SK-N-SH treated with all-trans-retinoic acid at 6 μM for 48 hours (cell line): Measurements from ENCODE around the gene ZFP64.

Experiments used
- ATAC-seq: fragments of 200-7000 bp; cut with Tn5 transposase; 3 replicates; pipeline ENCODE4 v1.9.1; 2020; ENCODE audit warnings: mild to moderate bottlenecking, moderate library complexity
- BACH2 ChIP-seq: fragments of 250-450 bp; sonication (Bioruptor Pico); IDR thresholded peaks from 2 replicates; pipeline ENCODE4 v1.9.0; 2021; ENCODE audit warnings: mild to moderate bottlenecking, borderline replicate concordance
- CREB5 ChIP-seq: fragments of 250-450 bp; sonication (Bioruptor Pico); IDR thresholded peaks from 2 replicates; pipeline ENCODE4 v1.5.1; 2020; ENCODE audit warnings: low read depth, mild to moderate bottlenecking, moderate library complexity
- CSDC2 ChIP-seq: fragments of 250-450 bp; sonication (Bioruptor Pico); IDR thresholded peaks from 2 replicates; pipeline ENCODE4 v1.5.0; 2020; ENCODE audit warnings: mild to moderate bottlenecking, moderate library complexity
- ESRRG ChIP-seq: fragments of 250-450 bp; sonication (Bioruptor Pico); IDR thresholded peaks from 2 replicates; pipeline ENCODE4 v1.6.1; 2021; ENCODE audit warnings: mild to moderate bottlenecking
- GLIS3 ChIP-seq: fragments of 250-450 bp; sonication (Bioruptor Pico); IDR thresholded peaks from 2 replicates; pipeline ENCODE4 v1.5.0; 2020; ENCODE audit warnings: mild to moderate bottlenecking, moderate library complexity
- ISL1 ChIP-seq: fragments of 250-450 bp; sonication (Bioruptor Pico); IDR thresholded peaks from 2 replicates; pipeline ENCODE4 v2.1.2; 2022; ENCODE audit warnings: mild to moderate bottlenecking, moderate library complexity
- OSR1 ChIP-seq: fragments of 250-450 bp; sonication (Bioruptor Pico); IDR thresholded peaks from 2 replicates; pipeline ENCODE4 v1.8.0; 2022; ENCODE audit warnings: moderate library complexity, mild to moderate bottlenecking, inconsistent platforms
- PATZ1 ChIP-seq: fragments of 250-450 bp; sonication (Bioruptor Pico); IDR thresholded peaks from 2 replicates; pipeline ENCODE4 v1.8.0; 2020; ENCODE audit warnings: mild to moderate bottlenecking, moderate library complexity, borderline replicate concordance
- POU6F1 ChIP-seq: fragments of 250-450 bp; sonication (Bioruptor Pico); IDR thresholded peaks from 2 replicates; pipeline ENCODE4 v1.8.0; 2021; ENCODE audit warnings: low read depth, mild to moderate bottlenecking, moderate library complexity, borderline replicate concordance
- PPARA ChIP-seq: fragments of 250-450 bp; sonication (Bioruptor Pico); IDR thresholded peaks from 2 replicates; pipeline ENCODE4 v1.5.0; 2020; ENCODE audit warnings: mild to moderate bottlenecking, borderline replicate concordance
- RARB ChIP-seq: fragments of 250-450 bp; sonication (Bioruptor Pico); IDR thresholded peaks from 2 replicates; pipeline ENCODE4 v1.8.0; 2021; ENCODE audit warnings: mild to moderate bottlenecking, moderate library complexity
- TCF4 ChIP-seq: fragments of 250-450 bp; sonication (Bioruptor Pico); IDR thresholded peaks from 2 replicates; pipeline ENCODE4 v1.8.0; 2021; ENCODE audit warnings: mild to moderate bottlenecking, moderate library complexity, borderline replicate concordance
- TOX ChIP-seq: fragments of 250-450 bp; sonication (Bioruptor Pico); IDR thresholded peaks from 2 replicates; pipeline ENCODE4 v1.8.0; 2021; ENCODE audit warnings: mild to moderate bottlenecking, moderate library complexity, borderline replicate concordance
- ZC3H10 ChIP-seq: fragments of 250-450 bp; sonication (Bioruptor Pico); IDR thresholded peaks from 2 replicates; pipeline ENCODE4 v1.5.1; 2021; ENCODE audit warnings: mild to moderate bottlenecking, moderate library complexity
- ZFP3 ChIP-seq: fragments of 250-450 bp; sonication (Bioruptor Pico); IDR thresholded peaks from 2 replicates; pipeline ENCODE4 v1.5.0; 2020; ENCODE audit warnings: mild to moderate bottlenecking, moderate library complexity
- ZFP30 ChIP-seq: fragments of 450-650 bp; formaldehyde crosslinking; IDR thresholded peaks from 2 replicates; pipeline ENCODE4 v1.5.0; 2022; ENCODE audit warnings: mild to moderate bottlenecking, moderate library complexity
- ZNF565 ChIP-seq: fragments of 450-650 bp; formaldehyde crosslinking; conservative IDR thresholded peaks from 2 replicates; pipeline ENCODE4 v1.5.0; 2020; ENCODE audit warnings: low read depth, mild to moderate bottlenecking, moderate library complexity
- ZNF70 ChIP-seq: fragments of 450-650 bp; formaldehyde crosslinking; IDR thresholded peaks from 2 replicates; pipeline ENCODE4 v1.5.0; 2020; ENCODE audit warnings: mild to moderate bottlenecking, moderate library complexity
- TF ChIP-seq, protein P1 (sequence below): fragments of 250-450 bp; sonication (Bioruptor Pico); IDR thresholded peaks from 2 replicates; pipeline ENCODE4 v1.5.1; 2021; ENCODE audit warnings: mild to moderate bottlenecking, moderate library complexity
- TF ChIP-seq, protein P2 (sequence below): fragments of 250-450 bp; sonication (Bioruptor Pico); IDR thresholded peaks from 2 replicates; pipeline ENCODE4 v1.5.0; 2020; ENCODE audit warnings: mild to moderate bottlenecking, moderate library complexity

The ZFP64 gene

DNA sequence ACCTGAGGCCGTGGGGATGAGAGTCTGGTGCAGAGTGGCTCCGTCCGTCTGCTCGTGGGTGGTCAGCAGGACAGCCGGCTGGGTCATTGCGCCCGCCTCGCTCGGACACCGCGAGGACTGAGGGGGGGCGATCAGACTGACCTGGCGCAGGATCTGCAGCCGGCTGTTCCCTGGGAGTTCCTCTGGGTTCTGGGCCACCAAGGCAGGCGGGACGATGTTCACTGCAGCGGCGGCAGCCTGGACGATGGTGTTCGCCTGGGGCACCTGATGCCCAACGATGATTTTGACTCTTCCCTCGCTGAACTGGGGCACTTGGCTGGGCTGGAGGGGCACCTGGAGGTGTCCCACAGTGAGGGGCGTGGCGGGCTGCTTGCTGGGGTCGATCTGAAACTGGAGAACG lies 39.2 kb downstream of the ZFP64 start:
- no peak for ATAC-seq
- no peak for TF ChIP-seq BACH2

DNA sequence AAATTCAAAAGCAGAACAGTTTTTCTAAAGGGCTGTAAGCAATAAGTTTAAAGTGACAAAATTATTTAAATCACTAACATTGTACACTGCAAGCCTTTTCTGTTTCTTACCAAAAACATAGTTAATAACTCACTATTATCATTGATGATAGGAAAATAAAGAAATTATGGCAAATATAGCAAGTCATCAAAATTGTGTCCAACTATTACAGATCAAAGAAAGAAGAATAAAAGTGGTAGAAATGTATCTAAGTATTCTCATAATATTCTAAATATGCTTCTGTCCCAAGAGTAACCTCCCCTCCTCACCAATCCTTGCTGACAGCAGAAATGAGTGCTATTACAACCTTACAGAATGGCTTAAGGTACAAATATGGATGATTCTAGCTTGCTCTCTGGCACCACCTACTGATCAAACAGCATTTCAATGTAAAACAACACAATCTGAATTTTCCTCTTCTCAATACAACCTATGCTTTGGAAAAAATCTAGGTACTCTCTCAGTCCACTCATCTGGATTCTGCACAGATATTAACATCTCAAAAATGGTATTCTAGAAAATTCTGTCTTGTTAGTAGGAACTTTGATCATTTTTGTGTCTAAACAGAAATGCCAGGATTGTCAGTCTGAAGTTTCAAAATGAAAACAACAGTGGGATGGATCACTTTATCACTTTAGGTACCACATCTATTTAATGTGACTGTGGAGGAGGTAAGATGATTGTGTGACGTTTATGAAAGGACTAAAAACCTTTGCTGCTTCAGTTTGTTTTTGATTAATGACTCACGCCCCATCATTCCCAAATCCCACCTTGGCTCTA lies 40.9 kb downstream of the ZFP64 start:
- ATAC-seq, result peak; percentile 76
- TF ChIP-seq, protein P1, sequence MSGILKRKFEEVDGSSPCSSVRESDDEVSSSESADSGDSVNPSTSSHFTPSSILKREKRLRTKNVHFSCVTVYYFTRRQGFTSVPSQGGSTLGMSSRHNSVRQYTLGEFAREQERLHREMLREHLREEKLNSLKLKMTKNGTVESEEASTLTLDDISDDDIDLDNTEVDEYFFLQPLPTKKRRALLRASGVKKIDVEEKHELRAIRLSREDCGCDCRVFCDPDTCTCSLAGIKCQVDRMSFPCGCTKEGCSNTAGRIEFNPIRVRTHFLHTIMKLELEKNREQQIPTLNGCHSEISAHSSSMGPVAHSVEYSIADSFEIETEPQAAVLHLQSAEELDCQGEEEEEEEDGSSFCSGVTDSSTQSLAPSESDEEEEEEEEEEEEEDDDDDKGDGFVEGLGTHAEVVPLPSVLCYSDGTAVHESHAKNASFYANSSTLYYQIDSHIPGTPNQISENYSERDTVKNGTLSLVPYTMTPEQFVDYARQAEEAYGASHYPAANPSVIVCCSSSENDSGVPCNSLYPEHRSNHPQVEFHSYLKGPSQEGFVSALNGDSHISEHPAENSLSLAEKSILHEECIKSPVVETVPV, result no peak
- no peak for TF ChIP-seq CSDC2 (CRISPR knock-in tag)
- TF ChIP-seq, protein P2, sequence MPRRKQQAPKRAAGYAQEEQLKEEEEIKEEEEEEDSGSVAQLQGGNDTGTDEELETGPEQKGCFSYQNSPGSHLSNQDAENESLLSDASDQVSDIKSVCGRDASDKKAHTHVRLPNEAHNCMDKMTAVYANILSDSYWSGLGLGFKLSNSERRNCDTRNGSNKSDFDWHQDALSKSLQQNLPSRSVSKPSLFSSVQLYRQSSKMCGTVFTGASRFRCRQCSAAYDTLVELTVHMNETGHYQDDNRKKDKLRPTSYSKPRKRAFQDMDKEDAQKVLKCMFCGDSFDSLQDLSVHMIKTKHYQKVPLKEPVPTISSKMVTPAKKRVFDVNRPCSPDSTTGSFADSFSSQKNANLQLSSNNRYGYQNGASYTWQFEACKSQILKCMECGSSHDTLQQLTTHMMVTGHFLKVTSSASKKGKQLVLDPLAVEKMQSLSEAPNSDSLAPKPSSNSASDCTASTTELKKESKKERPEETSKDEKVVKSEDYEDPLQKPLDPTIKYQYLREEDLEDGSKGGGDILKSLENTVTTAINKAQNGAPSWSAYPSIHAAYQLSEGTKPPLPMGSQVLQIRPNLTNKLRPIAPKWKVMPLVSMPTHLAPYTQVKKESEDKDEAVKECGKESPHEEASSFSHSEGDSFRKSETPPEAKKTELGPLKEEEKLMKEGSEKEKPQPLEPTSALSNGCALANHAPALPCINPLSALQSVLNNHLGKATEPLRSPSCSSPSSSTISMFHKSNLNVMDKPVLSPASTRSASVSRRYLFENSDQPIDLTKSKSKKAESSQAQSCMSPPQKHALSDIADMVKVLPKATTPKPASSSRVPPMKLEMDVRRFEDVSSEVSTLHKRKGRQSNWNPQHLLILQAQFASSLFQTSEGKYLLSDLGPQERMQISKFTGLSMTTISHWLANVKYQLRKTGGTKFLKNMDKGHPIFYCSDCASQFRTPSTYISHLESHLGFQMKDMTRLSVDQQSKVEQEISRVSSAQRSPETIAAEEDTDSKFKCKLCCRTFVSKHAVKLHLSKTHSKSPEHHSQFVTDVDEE (CRISPR knock-in tag), result no peak
- TF ChIP-seq GLIS3 (CRISPR knock-in tag), result no peak
- TF ChIP-seq ZNF70 (CRISPR knock-in tag), result no peak

DNA sequence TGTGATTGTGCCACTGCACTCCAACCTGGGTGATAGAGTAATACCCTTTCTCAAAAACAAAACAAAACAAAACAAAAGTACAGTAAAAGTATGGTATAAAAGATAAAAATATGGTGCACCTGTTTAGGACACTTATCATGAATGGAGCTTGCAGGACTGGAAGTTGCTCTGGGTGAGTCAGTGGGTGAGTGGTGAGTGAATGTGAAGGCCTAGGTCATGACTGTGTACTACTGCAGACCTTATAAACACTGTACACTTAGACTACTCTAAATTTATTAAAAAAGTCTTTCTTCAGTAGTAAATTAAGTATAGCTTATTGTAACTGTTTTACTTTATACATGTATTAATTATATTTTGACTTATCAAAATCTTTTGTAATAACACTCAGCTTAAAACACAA lies 46.0 kb downstream of the ZFP64 start:
- ATAC-seq, result no peak
- no peak for TF ChIP-seq ZNF70 (CRISPR knock-in tag)
- TF ChIP-seq TOX (CRISPR knock-in tag), result no peak
- TF ChIP-seq ZC3H10 (CRISPR knock-in tag), result no peak
- no peak for TF ChIP-seq ESRRG
- no peak for TF ChIP-seq OSR1 (CRISPR knock-in tag)
- TF ChIP-seq TCF4 (CRISPR knock-in tag), result no peak
- no peak for TF ChIP-seq BACH2
- TF ChIP-seq, protein P1, result no peak
- no peak for TF ChIP-seq GLIS3 (CRISPR knock-in tag)
- TF ChIP-seq PPARA (CRISPR knock-in tag), result no peak
- TF ChIP-seq RARB, result no peak
- no peak for TF ChIP-seq CREB5 (CRISPR knock-in tag)
- TF ChIP-seq POU6F1 (CRISPR knock-in tag), result no peak
- no peak for TF ChIP-seq PATZ1
- TF ChIP-seq ZNF565 (CRISPR knock-in tag), result no peak
- no peak for TF ChIP-seq ZFP30 (CRISPR knock-in tag)
- TF ChIP-seq ZFP3, result no peak
- no peak for TF ChIP-seq ISL1 (CRISPR knock-in tag)
